Thyroid gland (tissue), 4 donors: ENCODE data around the gene KBTBD12. TPM values are rescaled to one million over a fixed set of nuclear protein-coding genes. Genes with fewer than 3 reads are reported as not detected.

Source experiments
- DNase-seq, 2 donors: peaks; one replicate each; pipeline ENCODE4 v3.0.0-alpha.2; 2019
- H3K27ac ChIP-seq, 3 donors: fragments of 200-600 bp; sonication (generic); 1 replicate in 2 of 3; 2 replicates in 1 of 3; pipeline ENCODE4 v1.5.1; 2016 to 2019; ENCODE audit warnings: mild to moderate bottlenecking in 1 of 3, moderate library complexity in 1 of 3
- H3K27me3 ChIP-seq: fragments of 200-600 bp; sonication (generic); one replicate; pipeline ENCODE4 v1.5.1; 2019
- H3K36me3 ChIP-seq, 2 donors: fragments of 200-600 bp; sonication (generic); one replicate each; pipeline ENCODE4 v1.5.1; 2016 to 2019
- H3K4me1 ChIP-seq, 2 donors: fragments of 200-600 bp; sonication (generic); one replicate each; pipeline ENCODE4 v1.5.1; 2017 to 2019
- H3K4me3 ChIP-seq, 3 donors: fragments of 200-600 bp; sonication (generic); replicated peaks in 1 of 3; 1 replicate in 2 of 3; 2 replicates in 1 of 3; pipeline ENCODE4 v1.5.1; 2016; ENCODE audit warnings: mild to moderate bottlenecking in 1 of 3
- H3K9me3 ChIP-seq: fragments of 200-600 bp; sonication (generic); one replicate; pipeline ENCODE4 v1.5.1; 2017
- CTCF ChIP-seq, 6 experiments: fragments of 200-600 bp in 3 of 6; fragments of 450-650 bp in 3 of 6; sonication (generic) in 3 of 6; IDR thresholded peaks; one replicate each; pipeline ENCODE4 v1.5.1; 2016 to 2019; ENCODE audit warnings: antibody characterized with exemption in 6 of 6, mild to moderate bottlenecking in 2 of 6, inconsistent platforms in 1 of 6, moderate library complexity in 1 of 6
- POLR2A ChIP-seq, 2 donors: fragments of 450-650 bp; IDR thresholded peaks; one replicate each; pipeline ENCODE4 v1.6.1; 2017; ENCODE audit warnings: antibody characterized with exemption in 2 of 2, mild to moderate bottlenecking in 2 of 2, moderate library complexity in 1 of 2
- WGBS, 2 donors: methylation state at CpG; one replicate each; pipeline ENCODE4 v1.1.5; 2017; 5-methylcytosine and 5-hydroxymethylcytosine counted together
- intact Hi-C: fragments of 100-400 bp; cut with DNase I; formaldehyde crosslinking; loops from one replicate; pipeline ENCODE4 v1.15.1; 2023
- total RNA-seq, 4 donors: library from RNA; depleted of rRNA; stranded (reverse); fragments of >200 nt; gene quantifications; one replicate each; pipeline ENCODE4 v1.2.3, GENCODE V29; 2016

The KBTBD12 gene
- total RNA-seq, 4 donors from 2014 or later, result 1.5 TPM; not detected in 3

- Histone ChIP-seq H3K27me3 (no peaks in the 10 kb centered on the region), H3K9me3 (no peaks in the 10 kb centered on the region), H3K4me1 (no peaks in the 10 kb centered on the region), H3K27ac (no peak overlapping the region), H3K36me3 (no peaks in the 10 kb centered on the region), H3K4me3 (no peak overlapping the region)
- TF ChIP-seq CTCF (IDR thresholded peaks at IDR 0.05) (no peak), POLR2A (IDR thresholded peaks at IDR 0.05) (no peak)
- 88 to 94% methylated on average over 1 of the region's 1 CpG for WGBS, 2 donors
- intact Hi-C loops, result no loop called here
- no peak for DNase-seq
These were observed 5.7 kb downstream of the KBTBD12 start for GRCh38 chr3:127920738-127921137.

GRCh38 chr3:127923611-127924010 is 8.6 kb downstream of the KBTBD12 start:
- Histone ChIP-seq H3K4me3 (no peak overlapping the region), H3K27me3 (no peaks in the 10 kb centered on the region), H3K36me3 (no peaks in the 10 kb centered on the region), H3K4me1 (no peaks in the 10 kb centered on the region), H3K27ac (no peak overlapping the region), H3K9me3 (no peaks in the 10 kb centered on the region)
- 95 to 97% methylated on average over 4 of the region's 4 CpGs for WGBS, 2 donors
- no peak for TF ChIP-seq POLR2A (IDR thresholded peaks at IDR 0.05)
- TF ChIP-seq CTCF (IDR thresholded peaks at IDR 0.05), result no peak
- DNase-seq, result no peak
- intact Hi-C loops, result no loop called here

- no peak for TF ChIP-seq CTCF (IDR thresholded peaks at IDR 0.05)
- no peak for TF ChIP-seq POLR2A (IDR thresholded peaks at IDR 0.05)
- no peaks in the 10 kb centered on the region for H3K27me3 ChIP-seq
- H3K36me3 ChIP-seq, result no peaks in the 10 kb centered on the region
- H3K4me3 ChIP-seq, result no peak overlapping the region
- no peak for DNase-seq
- 54 to 83% methylated on average over 2 of the region's 2 CpGs for WGBS, 2 donors
- H3K9me3 ChIP-seq, result no peaks in the 10 kb centered on the region
- H3K4me1 ChIP-seq, result no peaks in the 10 kb centered on the region
- intact Hi-C loops, result no loop called here
- no peak overlapping the region for H3K27ac ChIP-seq
These were observed 10.4 kb downstream of the KBTBD12 start for GRCh38 chr3:127925384-127925783.

- no peak overlapping the region for H3K4me3 ChIP-seq
- H3K27ac ChIP-seq, result no peak overlapping the region
- H3K9me3 ChIP-seq, result no peaks in the 10 kb centered on the region
- DNase-seq, result no peak
- TF ChIP-seq CTCF (IDR thresholded peaks at IDR 0.05) (no peak), POLR2A (IDR thresholded peaks at IDR 0.05) (no peak)
- no peaks in the 10 kb centered on the region for H3K36me3 ChIP-seq
- 84 to 88% methylated on average over 3 of the region's 3 CpGs for WGBS, 2 donors
- intact Hi-C loops, result no loop called here
- no peaks in the 10 kb centered on the region for H3K27me3 ChIP-seq
- no peaks in the 10 kb centered on the region for H3K4me1 ChIP-seq
These were observed 13.0 kb downstream of the KBTBD12 start for GRCh38 chr3:127927829-127928604.

GRCh38 chr3:127929818-127930413 is 14.9 kb downstream of the KBTBD12 start:
- intact Hi-C loops, result no loop called here
- Histone ChIP-seq H3K4me3 (no peak overlapping the region), H3K27ac (no peak overlapping the region), H3K36me3 (no peaks in the 10 kb centered on the region), H3K27me3 (no peaks in the 10 kb centered on the region), H3K4me1 (no peaks in the 10 kb centered on the region), H3K9me3 (no peaks in the 10 kb centered on the region)
- DNase-seq, result no peak
- TF ChIP-seq CTCF (IDR thresholded peaks at IDR 0.05), result no peak
- no peak for TF ChIP-seq POLR2A (IDR thresholded peaks at IDR 0.05)
- 87 to 92% methylated on average over 5 of the region's 5 CpGs for WGBS, 2 donors
